ENCODE data around the gene TUBGCP3.

GRCh38 chr13:112580912-112581311, 7.0 kb downstream of the TUBGCP3 start:
- no peak for TF ChIP-seq CTCF (IDR thresholded peaks at IDR 0.05; ENCODE audit: insufficient read depth, low read length, poor library complexity, severe bottlenecking)
- no peak for TF ChIP-seq EZH2phosphoT487 (conservative IDR thresholded peaks at IDR 0.05; ENCODE audit: low read length)

All from SU-DHL-6 (cell line).